ENCODE data around the gene SERPINI1.
"Not testable (repeated sequence)": the region's sequence is repeated elsewhere in the genome, so short reads cannot be mapped to it uniquely, and the experiment has no call there.

Gene SERPINI1

DNA sequence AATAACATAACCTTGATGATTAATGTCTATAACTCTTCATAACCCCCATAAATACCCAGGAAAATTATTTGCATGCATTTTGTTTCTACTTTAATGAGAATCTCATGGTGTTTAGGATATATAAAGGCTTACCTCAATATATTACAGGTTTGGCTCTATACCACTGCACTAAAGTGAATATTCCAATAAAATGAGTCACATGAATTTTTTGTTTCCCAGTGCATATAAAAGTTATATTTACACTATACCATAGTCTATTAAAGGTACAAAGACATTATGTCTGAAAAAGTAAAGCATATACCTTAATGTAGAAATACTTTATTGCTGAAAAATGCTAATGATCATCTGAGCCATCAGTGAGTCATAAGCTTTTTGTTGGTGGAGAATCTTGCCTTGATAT lies 74.7 kb downstream of the SERPINI1 start:
- no peak for DNase-seq

DNA sequence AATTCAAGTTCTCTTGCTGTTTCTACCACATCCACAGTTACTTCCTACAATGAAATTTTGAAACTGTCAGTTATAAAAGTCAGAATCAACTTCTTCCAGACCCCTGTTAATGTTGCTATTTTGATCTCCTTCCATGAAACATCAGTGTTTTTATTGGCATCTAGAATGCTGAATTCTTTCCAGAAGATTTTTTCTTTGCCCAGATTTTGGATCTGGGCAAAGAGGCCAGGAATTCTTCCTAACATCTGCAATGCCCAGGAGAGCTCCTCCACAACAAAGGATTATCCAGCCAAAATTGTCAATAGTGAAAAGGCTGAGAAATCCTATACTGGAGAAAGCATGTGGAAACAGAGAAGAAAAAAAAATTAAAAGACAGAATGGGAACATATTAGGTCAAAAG lies 75.5 kb downstream of the SERPINI1 start:
- DNase-seq, result no peak

DNA sequence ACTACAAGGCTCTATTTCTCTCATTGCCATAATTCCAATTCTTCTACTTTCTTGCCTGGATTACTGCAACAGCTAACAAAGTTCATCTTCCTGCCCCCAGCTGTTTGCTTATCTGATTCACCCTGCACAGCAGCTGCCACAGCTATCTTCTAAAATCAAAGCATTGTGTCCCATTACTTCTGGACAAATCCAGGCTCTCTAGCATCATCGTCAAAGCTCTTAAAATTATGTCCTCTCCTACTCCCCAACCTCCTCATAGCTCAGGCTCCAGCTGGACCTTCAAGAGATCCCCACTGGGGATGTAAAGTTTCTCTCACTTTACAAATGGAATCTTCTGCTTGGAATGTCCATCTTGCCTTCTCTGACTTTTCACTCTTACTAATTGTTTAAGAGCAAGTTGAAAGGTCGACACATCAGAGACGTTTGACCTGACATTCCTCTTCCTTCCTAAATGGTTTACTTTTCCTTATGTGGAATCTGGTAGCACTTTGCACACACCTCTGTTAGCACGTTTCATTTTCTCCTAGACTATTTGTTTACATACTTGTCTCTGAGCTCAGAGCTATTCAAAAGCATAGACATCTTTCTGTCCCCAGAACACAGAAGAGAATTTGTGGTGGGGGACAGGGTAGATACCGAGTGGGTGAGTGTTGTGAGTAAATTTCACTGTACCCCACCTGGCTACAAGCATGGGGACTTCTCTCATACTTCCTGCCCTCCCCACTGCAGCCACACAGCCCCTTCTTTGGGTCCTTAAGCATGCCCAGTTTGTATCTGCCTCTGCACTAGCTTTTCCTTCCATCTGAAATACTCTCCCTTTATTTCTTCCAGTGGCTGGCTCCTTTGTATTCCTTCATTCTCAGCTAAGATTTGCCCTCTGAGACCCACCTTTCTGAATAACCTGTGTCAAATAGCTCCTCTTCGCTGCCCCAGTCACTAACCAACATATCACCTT lies 77.9 kb downstream of the SERPINI1 start:
- no peak for DNase-seq

DNA sequence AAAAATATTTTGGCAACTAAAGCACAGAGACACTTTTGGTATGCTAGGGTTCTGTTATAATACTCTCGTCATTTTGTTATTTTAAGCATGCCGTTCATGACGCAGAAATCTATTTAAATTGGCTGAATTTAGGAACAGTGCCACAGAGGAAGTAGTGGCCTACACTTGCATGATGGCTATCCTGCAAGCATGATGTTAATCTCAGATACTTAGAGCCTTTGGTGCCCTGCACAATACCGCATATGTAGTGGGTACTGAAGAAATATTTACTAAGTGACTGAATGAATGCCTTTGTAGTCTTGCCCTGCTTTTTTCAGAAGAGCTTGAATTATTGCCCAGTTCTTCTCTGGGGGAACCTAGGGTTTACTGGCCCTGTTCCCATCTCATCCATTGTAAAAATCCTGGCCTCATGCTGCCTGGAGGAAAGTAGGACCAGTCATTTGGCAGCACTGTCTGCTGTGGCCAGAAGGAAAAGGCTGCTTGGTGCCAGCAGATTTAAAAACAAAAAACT lies 79.0 kb downstream of the SERPINI1 start:
- DNase-seq, result no peak

DNA sequence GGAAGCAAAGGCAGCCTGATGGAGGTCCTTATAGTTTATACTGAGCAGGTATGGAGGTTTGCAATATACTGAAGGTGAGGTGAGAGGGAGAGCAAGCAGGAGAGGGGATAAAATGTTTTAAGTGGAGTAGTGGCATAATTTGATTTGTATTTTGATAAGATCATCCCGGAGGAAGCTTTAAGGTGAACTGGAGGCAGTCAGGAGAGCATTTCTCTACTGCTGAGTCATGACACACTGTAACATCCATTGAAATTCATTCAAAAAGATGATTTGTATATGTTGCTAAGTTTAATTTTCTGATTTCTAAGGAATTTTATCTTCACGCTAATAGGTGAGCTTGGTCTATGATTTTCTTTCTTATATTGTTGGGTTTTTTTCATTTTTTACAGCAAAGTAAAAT lies 81.4 kb downstream of the SERPINI1 start:
- DNase-seq, result no peak

DNA sequence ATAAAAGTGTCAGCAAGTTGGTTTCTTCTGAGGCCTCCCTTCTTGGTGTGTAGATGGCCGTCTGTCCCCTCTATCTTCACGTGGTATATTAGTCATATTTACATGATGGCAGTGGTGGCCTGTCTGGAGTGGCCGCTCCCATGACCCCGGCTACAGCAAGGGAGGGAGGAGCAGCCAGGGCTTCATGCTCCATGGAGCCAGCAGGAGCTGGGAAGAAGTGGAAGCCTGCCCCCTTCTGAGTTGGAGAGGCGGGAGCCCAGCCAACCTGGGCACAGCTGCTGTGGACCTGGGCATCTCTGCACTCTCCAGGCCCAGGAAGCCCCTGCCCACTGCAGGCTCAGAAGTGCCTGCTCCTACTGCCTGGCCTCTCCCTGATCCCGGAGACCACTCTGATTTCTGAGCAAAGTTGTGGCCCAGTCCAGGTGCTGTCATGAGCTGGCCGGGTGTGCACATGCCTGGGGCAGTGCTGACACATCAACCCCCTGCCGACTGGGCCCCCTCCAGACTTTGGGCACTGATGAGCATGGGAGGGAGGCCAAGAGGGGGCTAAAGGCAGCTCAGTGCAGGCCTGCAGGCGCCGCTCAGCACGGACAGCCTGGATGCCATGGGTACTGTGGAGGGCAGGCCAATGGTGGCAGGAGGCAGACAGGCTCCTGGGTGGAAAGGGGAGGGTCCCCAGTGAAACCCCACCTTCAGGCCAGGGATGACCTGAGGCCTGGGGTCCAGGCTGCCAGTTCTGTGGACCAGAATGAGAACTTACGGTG lies 84.8 kb downstream of the SERPINI1 start:
- no peak for DNase-seq

DNA sequence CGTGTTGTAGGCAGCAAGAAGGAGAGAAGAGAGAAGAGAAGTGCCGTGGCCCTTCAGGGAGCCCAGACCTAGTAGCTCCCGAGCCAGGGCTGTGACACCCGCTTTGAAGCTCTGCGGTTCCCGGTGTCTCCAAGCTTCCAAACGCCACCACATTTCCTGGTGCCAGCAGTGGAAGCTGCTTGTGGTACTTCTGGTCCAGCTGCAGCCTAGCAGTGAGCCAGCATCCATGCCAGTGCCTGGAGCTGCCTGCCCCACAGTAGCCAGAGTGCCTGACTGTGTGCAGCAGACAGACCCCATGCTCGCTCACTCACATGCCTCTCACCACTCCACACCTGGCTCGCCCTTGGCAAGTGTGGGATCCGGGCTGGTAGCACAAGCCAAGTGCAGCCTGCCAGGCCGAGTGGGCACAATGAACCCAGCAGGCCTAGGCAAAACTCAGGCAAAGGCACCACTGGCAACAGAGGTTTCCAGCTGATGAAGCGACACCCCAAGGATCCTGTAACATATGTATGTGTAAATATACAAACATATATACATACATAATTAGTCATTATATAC lies 85.8 kb downstream of the SERPINI1 start:
- DNase-seq, result no peak

DNA sequence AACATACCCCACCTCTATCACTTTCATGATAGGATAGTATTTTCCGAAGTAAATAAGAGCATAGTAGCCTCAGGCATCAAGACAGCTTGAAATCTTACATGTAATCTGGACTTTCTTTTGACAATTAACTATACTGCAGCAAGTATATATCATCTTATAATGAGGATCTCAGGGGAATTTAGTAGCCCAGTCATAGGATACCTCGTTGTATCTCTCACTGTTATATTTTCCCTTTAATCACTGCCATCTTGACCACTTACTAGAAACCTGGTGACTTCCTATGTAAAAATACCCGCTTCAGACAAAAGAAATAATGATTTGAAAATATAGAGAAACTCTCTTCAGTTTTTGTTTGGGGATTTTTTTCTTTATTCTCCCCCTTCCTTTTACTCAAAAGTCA lies 88.2 kb downstream of the SERPINI1 start:
- no peak for DNase-seq

DNA sequence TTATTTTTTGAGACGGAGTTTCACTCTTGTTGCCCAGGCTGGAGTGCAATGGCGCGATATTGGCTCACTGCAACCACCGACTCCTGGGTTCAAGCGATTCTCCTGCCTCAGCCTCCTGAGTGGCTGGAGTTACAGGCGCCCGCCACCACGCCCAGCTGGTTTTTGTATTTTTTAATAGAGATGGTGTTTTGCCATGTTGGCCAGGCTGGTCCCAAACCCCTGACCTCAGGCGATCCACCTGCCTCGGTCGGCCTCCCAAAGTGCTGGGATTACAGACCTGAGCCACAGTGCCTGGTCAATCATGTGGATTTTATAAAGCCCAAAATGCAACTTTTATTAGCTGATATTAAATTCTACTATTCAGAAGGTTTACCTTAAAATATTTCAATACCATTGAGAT lies 92.1 kb downstream of the SERPINI1 start:
- DNase-seq, result not testable (repeated sequence)

DNA sequence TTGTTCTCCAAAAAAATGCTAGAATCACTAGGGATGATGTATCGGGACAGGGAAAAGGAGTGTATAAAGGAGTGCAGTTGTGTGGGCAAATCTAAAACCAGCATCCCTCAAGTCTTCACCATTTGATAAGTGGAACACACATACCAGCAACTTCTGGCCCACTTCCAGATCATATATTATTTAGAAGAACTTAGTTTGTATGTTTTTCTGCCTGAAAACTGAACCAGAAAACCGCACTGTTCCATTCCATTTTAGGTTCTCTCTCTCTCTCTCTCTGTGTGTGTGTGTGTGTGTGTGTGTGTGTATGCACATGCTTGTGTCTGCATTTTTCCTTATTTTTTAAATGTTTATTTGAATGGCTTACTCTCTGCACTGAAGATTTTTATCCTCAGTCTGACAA lies 93.5 kb downstream of the SERPINI1 start:
- DNase-seq, result no peak

DNA sequence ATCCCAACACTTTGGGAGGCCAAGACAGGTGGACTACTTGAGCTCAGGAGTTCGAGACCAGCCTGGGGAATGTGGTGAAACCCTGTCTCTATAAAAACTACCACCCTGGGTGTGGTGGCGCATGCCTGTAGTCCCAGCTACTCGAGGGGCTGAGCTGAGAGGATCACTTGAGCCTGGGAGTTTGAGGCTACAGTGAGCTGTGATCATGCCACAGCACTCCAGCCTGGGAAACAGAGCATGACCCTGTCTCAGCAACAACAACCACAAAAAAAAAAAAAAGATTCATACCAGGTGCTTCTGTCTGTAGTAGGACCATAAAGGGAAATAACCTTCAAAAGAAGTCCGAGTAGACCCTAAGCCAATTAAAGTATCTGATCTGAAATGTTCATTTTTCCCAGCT lies 94.5 kb downstream of the SERPINI1 start:
- DNase-seq, result no peak

DNA sequence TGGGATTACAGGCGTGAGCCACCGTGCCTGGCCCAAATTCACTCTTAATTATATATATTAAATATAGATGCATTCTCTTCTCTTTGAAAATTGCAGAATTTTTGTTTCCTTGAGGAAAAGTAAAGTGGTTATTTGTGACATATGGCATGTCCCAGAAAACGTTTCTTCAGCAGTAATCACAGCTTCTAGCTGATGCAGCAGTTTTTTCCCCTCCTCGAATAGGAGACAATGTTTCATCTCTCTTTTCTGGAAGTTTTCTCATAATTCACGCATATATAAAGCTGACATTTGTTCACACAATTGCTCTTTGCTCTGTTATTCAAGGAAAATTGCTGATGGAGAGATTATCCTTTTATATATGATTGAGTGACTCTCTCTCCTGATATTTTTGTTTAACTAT lies 99.8 kb downstream of the SERPINI1 start:
- no peak for DNase-seq

DNA sequence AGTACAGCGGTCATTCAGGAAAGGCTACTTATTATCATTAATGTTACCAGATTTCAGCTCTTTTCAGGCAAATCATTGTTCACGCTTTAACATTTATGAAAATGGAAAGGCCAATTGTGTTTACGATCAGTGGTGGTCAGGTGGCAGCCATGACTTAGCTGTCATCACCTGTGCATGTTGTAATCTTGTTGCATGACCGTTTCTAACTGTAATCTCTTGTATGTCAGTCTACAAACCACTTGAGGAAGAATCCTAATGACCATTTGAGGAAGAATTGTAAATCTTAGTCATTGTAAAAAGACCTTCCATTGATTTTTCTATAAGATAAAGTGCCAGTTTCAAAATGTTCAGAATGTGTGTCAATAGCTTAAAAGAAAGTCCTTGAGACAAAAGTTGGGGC lies 100.4 kb downstream of the SERPINI1 start:
- DNase-seq, result no peak

DNA sequence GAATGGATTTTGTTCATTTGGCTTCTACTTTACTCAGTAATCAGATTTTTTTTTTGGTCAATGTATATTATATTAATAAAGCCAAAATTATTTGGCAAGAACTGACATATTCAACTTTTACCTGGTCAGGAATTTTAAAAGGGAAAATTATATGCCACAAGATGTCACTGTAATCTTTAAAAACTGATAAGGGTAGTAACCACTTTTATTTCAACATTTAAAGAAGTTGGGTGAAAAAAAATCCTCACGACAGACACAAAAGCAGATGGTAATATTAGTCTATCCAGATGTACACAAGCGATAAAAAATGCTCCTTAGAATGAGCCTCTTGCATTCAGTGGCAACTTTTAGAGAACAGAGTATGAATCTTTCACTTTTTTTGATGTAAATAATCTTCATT lies 101.9 kb downstream of the SERPINI1 start:
- DNase-seq, result no peak

DNA sequence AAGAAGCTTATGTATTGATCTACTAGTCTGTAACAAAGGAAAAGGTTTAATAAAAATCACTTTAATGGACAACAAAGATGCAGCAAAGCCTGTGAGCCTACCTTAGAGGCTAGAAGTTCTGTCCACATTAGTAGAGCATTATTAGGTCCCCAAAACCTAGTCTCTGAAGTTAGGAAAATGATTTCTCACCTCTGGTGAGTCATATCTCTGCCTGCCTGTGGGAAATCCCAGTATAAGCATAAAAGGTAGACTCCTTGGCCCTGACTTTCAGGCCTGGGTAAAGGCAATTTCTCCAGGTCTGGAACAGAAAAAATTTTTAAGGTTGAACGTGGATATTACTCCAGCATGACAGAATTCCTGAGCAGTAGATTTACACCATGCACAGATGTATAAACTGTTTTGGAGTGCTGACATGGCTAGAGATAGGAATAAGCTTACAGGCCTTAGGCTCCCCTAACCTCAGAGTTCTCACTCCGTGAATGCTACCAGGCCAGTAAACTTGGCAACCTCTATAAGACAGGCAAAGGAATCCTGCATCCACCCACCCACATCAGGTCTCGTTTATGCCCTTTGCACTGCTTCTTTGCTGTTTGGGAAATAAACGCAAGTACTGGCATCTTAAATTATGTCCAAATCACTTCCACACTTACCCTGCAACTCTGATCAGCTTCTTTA lies 104.1 kb downstream of the SERPINI1 start:
- DNase-seq, result no peak

DNA sequence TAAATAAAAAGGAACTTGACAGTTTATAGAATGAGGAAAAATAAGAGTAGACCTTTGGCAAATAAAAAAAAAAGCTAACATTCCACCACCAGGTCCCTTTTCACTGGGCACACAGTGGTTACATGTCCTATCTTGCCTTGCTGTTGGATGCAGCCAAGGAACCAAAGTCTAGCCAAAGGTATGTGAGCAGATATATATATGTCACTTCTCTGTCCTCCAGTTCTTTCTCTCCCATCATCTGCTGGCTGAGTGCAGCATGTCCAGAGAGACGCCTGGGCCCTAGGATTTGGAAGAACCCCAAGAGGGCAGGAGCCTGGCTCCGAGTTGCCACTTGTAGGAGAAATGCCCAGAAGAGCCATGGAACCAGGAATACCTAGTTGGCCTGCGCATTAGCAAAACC lies 104.7 kb downstream of the SERPINI1 start:
- DNase-seq, result no peak

DNA sequence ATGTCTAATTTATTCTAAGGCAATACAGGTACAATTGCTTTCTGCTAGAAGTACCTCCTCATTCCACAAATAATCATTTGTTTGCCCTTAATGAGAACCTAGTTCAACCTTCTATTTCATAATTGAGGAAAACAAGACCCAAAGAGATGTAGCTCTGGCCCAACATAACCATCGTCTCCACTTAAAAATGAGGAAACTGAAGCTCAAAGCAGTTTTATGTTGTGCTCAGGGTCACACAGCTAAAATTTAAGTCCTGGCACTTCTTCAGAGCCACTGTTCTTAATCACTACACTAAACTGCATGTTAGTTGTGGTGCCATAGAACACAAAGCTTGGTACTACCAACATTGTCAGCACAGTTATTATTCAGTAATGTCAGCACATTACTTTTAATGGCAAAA lies 108.0 kb downstream of the SERPINI1 start:
- DNase-seq, result no peak

DNA sequence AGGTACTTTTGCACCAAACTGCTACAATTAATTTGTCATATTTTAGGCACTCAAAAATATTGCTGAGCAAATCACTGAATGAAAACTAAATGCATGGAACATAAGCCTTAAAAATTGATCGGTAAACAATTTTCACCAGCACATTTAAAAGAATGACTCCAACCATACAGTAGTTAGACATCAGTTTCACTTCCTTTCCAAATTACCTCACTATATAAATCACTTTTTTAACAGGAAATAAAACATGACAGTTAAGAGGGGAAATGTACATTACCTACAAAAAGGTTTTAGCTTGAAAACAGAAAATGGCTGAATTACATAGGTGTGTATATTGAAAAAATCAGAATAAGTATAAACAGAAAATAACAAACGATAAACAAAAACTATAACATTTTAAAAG lies 108.4 kb downstream of the SERPINI1 start:
- DNase-seq, result no peak

DNA sequence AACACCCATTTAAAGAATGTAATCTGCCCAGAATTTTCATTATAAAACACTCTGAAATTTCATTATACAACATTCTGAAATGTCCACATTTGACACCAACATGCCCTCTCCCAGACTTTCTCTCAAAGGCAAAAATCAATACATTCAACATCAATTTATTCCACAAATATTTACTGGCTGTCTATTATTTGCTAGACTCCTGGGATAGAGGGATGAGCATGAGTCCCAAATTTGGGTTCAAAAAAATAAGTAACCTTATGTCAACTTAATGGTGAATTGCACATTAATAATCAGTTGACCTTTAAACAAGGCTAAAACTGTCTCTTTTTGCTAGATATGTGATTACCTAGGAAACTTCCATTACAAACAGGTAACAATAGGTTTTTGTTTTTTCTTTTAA lies 109.0 kb downstream of the SERPINI1 start:
- DNase-seq, result no peak

DNA sequence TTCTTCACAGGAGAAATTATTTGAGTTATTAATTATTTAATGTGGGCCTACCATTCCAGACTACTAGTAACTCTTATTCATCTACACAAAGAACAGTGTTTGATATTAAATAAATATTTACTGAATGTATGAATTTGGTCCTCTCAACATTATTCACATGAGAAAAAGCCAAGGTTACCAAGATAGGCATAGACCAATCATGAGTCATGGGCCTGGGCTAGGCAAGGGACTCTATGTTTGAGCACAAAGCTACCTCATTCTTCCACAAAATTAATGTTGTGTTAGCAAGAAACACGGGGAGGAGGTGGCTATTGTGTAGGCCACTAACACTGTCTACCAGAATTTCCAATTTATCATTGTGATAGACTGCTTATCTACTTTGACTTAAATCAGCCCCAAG lies 115.7 kb downstream of the SERPINI1 start:
- no peak for DNase-seq

DNA sequence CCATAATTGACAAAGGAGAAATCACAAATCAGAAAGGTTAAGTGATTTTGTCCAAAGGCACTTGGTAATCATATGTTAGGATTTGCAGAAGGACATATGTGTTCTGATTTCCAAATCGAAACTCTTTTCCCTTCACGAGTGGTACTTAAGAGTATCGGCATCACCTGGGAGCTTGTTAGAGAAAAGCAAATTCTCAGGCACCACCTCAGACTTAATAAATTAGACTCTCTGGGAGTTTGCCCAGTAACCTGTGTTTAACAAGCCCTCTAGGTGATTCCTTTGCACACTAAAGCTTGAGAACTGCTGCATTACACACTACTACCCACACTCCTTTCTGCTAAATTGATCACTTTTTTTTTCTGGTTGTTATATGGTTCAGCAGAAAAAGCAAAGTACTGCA lies 116.2 kb downstream of the SERPINI1 start:
- DNase-seq, result no peak

DNA sequence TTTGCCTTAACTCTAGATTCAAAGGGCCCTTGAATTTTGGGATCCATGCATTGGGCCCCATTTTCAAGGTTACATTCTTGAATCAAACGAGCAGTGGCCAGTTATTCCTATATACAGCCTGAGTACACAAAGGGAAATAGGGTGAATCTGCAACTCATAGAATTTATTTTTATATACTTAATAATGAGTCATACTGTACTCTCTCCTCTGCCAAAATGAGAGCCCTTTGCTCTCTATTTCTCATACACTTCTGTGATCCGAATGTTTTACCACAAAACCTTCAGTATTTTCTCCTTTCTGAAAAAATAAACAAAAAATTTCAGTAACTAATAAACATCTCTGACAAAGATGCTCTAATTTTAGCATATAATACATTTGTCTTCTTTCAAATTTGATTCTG lies 116.7 kb downstream of the SERPINI1 start:
- DNase-seq, result no peak

DNA sequence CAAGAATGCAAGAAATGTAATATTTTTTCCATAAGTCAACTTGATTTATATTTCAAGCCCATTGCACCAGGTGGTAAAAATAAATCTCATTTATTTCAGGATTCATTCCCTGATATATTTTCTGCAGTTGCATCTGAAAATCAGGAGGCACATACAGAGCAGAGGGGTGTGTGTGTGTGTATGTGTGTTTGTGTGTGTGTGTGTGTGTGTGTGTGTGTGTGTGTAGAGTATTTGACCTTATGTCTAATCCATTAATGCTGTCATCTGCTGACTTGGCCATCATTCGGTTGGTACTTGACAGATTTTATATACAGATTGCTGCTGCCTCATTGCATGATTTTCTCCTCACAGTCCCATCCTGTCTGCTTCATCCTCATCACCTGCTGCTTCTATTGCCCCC lies 118.5 kb downstream of the SERPINI1 start:
- no peak for DNase-seq
